Activated T-helper 1 cell treated with anti-CD3 and anti-CD28 coated beads, Interleukin-12 subunit alpha, Interleukin-12 subunit beta, Interleukin-2, Interleukin-4 antibody, amounts not matched to agents 30 ng/mL and 10 ng/mL and 1 ng/mL, durations not matched to agents 14 hours and 24 hours and 36 hours (primary cell): Measurements from ENCODE around the gene BRCA1. TPM values are rescaled to one million over a fixed set of nuclear protein-coding genes. Genes with fewer than 3 reads are reported as not detected.
"Not testable (repeated sequence)": the region's sequence is repeated elsewhere in the genome, so short reads cannot be mapped to it uniquely, and the experiment has no call there.

ENCODE experiments used
- DNase-seq: peaks from one replicate; pipeline ENCODE4 v3.0.0; 2021; ENCODE audit warnings: low spot score
- H3K27ac Mint-ChIP-seq: one replicate; pipeline ENCODE4 v1.8.0; 2021; ENCODE audit warnings: mild to moderate bottlenecking, mixed read lengths
- H3K27me3 Mint-ChIP-seq: one replicate; pipeline ENCODE4 v1.8.0; 2022; ENCODE audit warnings: mild to moderate bottlenecking, moderate library complexity, mixed read lengths; ENCODE audit not compliant: insufficient read depth
- H3K36me3 Mint-ChIP-seq: one replicate; pipeline ENCODE4 v1.8.0; 2021; ENCODE audit warnings: low read depth, mixed read lengths
- H3K4me1 Mint-ChIP-seq: one replicate; pipeline ENCODE4 v1.8.0; 2021; ENCODE audit warnings: low read depth, mixed read lengths
- H3K4me3 Mint-ChIP-seq: one replicate; pipeline ENCODE4 v1.8.0; 2021; ENCODE audit warnings: mild to moderate bottlenecking, moderate library complexity, mixed read lengths
- H3K9me3 Mint-ChIP-seq: one replicate; pipeline ENCODE4 v1.8.0; 2021; ENCODE audit warnings: mixed read lengths
- intact Hi-C: fragments of 100-400 bp; cut with micrococcal nuclease; formaldehyde crosslinking; loops from one replicate; pipeline ENCODE4 v1.15.1; 2024
- total RNA-seq: library from RNA; stranded (reverse); gene quantifications from 2 replicates; pipeline ENCODE4 v1.2.3, GENCODE V29; 2022

BRCA1 gene
- total RNA-seq, 1 donor from 2014 or later: 79.8 TPM

GRCh38 chr17:43146649-43147048 is 21.5 kb upstream of the BRCA1 start:
- Mint-ChIP-seq H3K36me3 (peaks cover 5% of the 10 kb centered on the region), H3K27ac (no peak overlapping the region), H3K4me3 (no peak overlapping the region), H3K9me3 (no peaks in the 10 kb centered on the region), H3K27me3 (no peaks in the 10 kb centered on the region), H3K4me1 (no peaks in the 10 kb centered on the region)
- intact Hi-C loops: no loop called here
- DNase-seq: no peak

- H3K9me3 Mint-ChIP-seq: no peaks in the 10 kb centered on the region
- peaks cover 5% of the 10 kb centered on the region for H3K36me3 Mint-ChIP-seq
- intact Hi-C loops: no loop called here
- H3K4me1 Mint-ChIP-seq: no peaks in the 10 kb centered on the region
- H3K4me3 Mint-ChIP-seq: no peak overlapping the region
- H3K27ac Mint-ChIP-seq: no peak overlapping the region
- H3K27me3 Mint-ChIP-seq: no peaks in the 10 kb centered on the region
- DNase-seq: no peak
Measured at GRCh38 chr17:43143201-43143600, 18.0 kb upstream of the BRCA1 start.

DNA sequence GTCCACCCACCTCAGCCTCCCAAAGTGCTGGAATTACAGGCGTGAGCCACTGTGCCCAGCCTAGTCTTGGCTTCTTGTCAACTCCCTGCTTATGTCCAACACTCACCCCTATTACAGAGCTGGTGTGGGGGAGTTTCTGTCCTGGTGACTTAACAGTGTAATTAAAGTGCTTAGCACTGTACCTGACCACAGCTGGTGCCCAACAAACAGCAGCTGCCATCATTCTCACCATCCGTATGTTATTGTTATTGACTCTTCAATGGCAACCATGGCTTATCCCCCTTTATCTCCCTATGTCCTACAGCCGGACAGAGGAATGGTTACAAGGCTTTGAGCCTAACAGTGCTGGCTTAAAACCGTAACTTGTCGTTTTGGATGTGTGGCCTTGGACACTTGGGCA is 17.0 kb upstream of the BRCA1 start:
- no peak overlapping the region for H3K4me3 Mint-ChIP-seq

DNA sequence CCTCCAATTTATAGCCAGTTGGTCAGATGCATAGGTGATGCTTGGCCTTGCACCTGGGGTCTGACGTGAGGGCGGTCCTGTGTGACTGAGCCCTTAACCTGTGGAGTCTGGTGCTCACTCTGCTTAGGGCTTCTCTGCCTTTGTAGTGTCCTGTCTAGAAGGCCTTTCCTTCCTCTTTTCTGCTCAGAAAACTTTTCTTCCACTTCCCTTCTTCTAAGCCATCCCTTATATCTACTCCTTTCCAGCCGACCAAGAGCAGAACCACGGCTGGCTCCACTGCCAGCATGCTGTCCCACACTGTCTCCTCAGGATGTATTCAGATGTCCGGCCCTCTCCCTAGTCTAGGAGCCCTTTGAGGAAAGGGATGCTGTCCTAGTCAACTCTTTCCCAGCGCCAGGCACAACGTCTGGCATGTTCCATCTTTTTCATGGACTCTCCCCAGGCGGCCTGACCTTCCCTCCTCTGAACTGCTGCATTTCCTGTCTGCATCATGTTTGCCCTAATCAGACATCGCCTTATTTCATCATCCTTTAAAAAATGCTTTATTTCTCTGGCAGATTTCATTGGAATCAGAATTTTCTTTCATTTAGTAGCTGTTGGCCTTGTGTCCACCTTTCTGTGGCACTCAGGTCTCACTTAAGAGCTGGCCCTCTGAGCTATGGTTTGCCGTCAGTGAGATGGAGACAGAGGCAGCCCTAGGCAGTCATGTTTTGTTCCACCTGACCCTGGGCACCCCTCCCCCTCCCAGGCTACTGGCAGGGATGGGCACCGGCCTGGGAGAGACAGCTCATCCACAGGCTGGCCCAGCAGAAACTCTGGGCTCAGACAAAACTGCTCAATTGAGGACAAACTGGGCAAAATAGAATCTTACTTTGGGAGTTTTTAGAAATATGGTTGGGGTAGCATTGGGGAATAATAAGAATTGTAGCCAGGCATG is 15.5 kb upstream of the BRCA1 start:
- intact Hi-C loops: no loop called here
- peaks cover 3% of the 10 kb centered on the region for H3K36me3 Mint-ChIP-seq
- no peak for DNase-seq
- peaks cover 12% of the 10 kb centered on the region for H3K4me1 Mint-ChIP-seq
- H3K27ac Mint-ChIP-seq: no peak overlapping the region
- H3K27me3 Mint-ChIP-seq: no peaks in the 10 kb centered on the region
- no peaks in the 10 kb centered on the region for H3K9me3 Mint-ChIP-seq
- H3K4me3 Mint-ChIP-seq: no peak overlapping the region

More for the DNA sequence above, 17.0 kb upstream of the BRCA1 start:
- Mint-ChIP-seq H3K4me1 (no peaks in the 10 kb centered on the region), H3K36me3 (peaks cover 5% of the 10 kb centered on the region), H3K27ac (no peak overlapping the region), H3K27me3 (no peaks in the 10 kb centered on the region), H3K9me3 (no peaks in the 10 kb centered on the region)
- intact Hi-C loops: no loop called here
- DNase-seq: no peak

DNA sequence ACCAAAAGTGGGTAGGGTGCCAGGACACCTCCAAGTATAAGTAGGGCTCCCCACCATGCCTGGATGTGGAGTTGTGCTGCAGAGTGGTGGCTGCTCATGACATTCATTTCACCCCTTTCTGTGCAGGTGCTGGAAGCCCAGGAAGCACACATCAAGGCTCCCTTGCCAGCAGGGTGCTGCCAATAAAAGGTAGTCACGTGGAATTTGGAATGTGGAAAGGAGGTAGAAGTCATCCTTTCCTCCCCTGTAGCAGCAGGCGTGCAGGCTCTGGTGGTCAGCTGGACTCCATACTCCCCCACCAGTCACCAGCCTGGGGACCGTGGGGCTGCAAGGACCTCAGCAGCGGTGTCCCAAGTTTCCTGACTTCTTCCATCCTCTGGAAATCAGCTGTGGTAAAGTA is 13.4 kb upstream of the BRCA1 start:
- Mint-ChIP-seq H3K36me3 (peaks cover 12% of the 10 kb centered on the region), H3K4me1 (peaks cover 12% of the 10 kb centered on the region)
- H3K9me3 Mint-ChIP-seq, H3K4me3 Mint-ChIP-seq, intact Hi-C loops, H3K27me3 Mint-ChIP-seq, DNase-seq, H3K27ac Mint-ChIP-seq: not testable (repeated sequence)

DNA sequence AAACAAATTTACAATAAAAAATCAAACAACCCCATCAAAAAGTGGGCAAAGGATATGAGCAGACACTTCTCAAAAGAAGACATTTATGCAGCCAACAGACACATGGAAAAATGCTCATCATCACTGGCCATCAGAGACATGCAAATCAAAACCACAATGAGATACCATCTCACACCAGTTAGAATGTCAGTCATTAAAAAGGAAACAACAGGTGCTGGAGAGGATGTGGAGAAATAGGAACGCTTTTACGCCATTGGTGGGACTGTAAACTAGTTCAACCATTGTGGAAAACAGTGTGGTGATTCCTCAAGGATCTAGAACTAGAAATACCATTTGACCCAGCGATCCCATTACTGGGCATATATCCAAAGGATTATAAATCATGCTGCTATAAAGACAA is 11.4 kb upstream of the BRCA1 start:
- DNase-seq, H3K27me3 Mint-ChIP-seq, H3K4me3 Mint-ChIP-seq, H3K9me3 Mint-ChIP-seq, intact Hi-C loops: not testable (repeated sequence)
- Mint-ChIP-seq H3K4me1 (peaks cover 12% of the 10 kb centered on the region), H3K27ac (peak overlapping the region; percentile 15), H3K36me3 (peaks cover 11% of the 10 kb centered on the region)

GRCh38 chr17:43135454-43135819 is 10.3 kb upstream of the BRCA1 start:
- Mint-ChIP-seq H3K27ac (no peak overlapping the region), H3K4me1 (peaks cover 12% of the 10 kb centered on the region), H3K27me3 (no peaks in the 10 kb centered on the region), H3K4me3 (no peak overlapping the region), H3K9me3 (no peaks in the 10 kb centered on the region), H3K36me3 (peaks cover 14% of the 10 kb centered on the region)
- DNase-seq: no peak
- intact Hi-C loops: no loop called here

GRCh38 chr17:43134774-43135453 is 9.8 kb upstream of the BRCA1 start:
- Mint-ChIP-seq H3K9me3 (no peaks in the 10 kb centered on the region), H3K27ac (no peak overlapping the region), H3K4me1 (peaks cover 12% of the 10 kb centered on the region), H3K4me3 (no peak overlapping the region), H3K27me3 (no peaks in the 10 kb centered on the region), H3K36me3 (peaks cover 12% of the 10 kb centered on the region)
- intact Hi-C loops: no loop called here
- DNase-seq: no peak

DNA sequence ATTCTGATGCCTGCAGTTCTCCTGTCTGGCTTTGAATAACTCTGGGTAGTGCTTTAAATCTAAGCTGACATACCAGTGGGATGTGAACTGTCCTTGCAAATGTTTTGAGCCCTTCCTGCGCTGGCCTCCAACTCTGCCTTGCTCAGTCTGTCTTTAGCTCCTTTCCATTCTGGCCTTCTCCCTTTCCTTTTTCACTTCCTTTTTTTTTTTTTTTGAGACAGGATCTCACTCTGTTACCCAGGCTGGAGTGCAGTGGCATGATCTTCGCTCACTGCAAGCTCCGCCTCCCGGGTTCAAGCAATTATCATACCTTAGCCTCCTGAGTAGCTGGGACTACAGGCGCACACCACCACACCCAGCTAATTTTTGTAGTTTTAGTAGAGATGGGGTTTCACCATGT is 8.3 kb upstream of the BRCA1 start:
- H3K27ac Mint-ChIP-seq, intact Hi-C loops, H3K27me3 Mint-ChIP-seq, DNase-seq, H3K4me3 Mint-ChIP-seq, H3K9me3 Mint-ChIP-seq: not testable (repeated sequence)
- Mint-ChIP-seq H3K4me1 (peaks cover 12% of the 10 kb centered on the region), H3K36me3 (peaks cover 12% of the 10 kb centered on the region)

GRCh38 chr17:43132117-43132516 is 7.0 kb upstream of the BRCA1 start:
- intact Hi-C loops: no loop called here
- Mint-ChIP-seq H3K4me3 (no peak overlapping the region), H3K36me3 (peaks cover 15% of the 10 kb centered on the region), H3K27ac (no peak overlapping the region), H3K4me1 (peaks cover 16% of the 10 kb centered on the region), H3K27me3 (no peaks in the 10 kb centered on the region), H3K9me3 (no peaks in the 10 kb centered on the region)
- no peak for DNase-seq

GRCh38 chr17:43129671-43130010 is 4.5 kb upstream of the BRCA1 start:
- H3K4me3 Mint-ChIP-seq: no peak overlapping the region
- peaks cover 18% of the 10 kb centered on the region for H3K4me1 Mint-ChIP-seq
- H3K36me3 Mint-ChIP-seq: peaks cover 20% of the 10 kb centered on the region
- H3K27ac Mint-ChIP-seq: no peak overlapping the region
- DNase-seq: no peak
- no peaks in the 10 kb centered on the region for H3K27me3 Mint-ChIP-seq
- H3K9me3 Mint-ChIP-seq: no peaks in the 10 kb centered on the region
- intact Hi-C loops: loop anchor here (10.0 kb wide), 1 partner anchor 555 kb away; the partner anchor contains the start of gene PSMC3IP

GRCh38 chr17:43127333-43127876 is 2.2 kb upstream of the BRCA1 start:
- Mint-ChIP-seq H3K36me3 (peaks cover 17% of the 10 kb centered on the region), H3K4me3 (peak overlapping the region; percentile 70), H3K27ac (peak overlapping the region; percentile 73), H3K4me1 (peaks cover 24% of the 10 kb centered on the region)
- DNase-seq, H3K27me3 Mint-ChIP-seq, H3K9me3 Mint-ChIP-seq: not testable (repeated sequence)
- intact Hi-C loops: loop anchor here (10.0 kb wide), 1 partner anchor 553 kb away; the partner anchor contains the start of gene PSMC3IP

- Mint-ChIP-seq H3K36me3 (peaks cover 19% of the 10 kb centered on the region), H3K9me3 (no peaks in the 10 kb centered on the region), H3K27ac (peak overlapping the region; percentile 73), H3K4me3 (peak overlapping the region; percentile 70), H3K4me1 (peaks cover 24% of the 10 kb centered on the region), H3K27me3 (no peaks in the 10 kb centered on the region)
- no peak for DNase-seq
- intact Hi-C loops: loop anchor here (10.0 kb wide), 1 partner anchor 552 kb away; the partner anchor contains the start of gene PSMC3IP
Measured at GRCh38 chr17:43126911-43127290, 1.7 kb upstream of the BRCA1 start.
